Keratinocyte (primary cell): ENCODE data around the gene PGAP6. TPM values are rescaled to one million over a fixed set of nuclear protein-coding genes. Genes with fewer than 3 reads are reported as not detected.

Experiments used
- DNase-seq: peaks from one replicate; pipeline ENCODE4 v3.0.0-alpha.2; 2011; ENCODE audit warnings: low read depth, missing footprints, low spot score
- FAIRE-seq: peaks from 2 replicates; lab custom pipeline; 2011; peaks lifted over from hg19 to GRCh38; lab: Jason Lieb, UNC
- H2AFZ ChIP-seq: 2 replicates; pipeline ENCODE4 v1.6.0; 2012; ENCODE audit warnings: low read length, control low read depth, inconsistent platforms; ENCODE audit not compliant: control insufficient read depth
- H3K27ac ChIP-seq: 2 replicates; pipeline ENCODE4 v1.5.1; 2011; ENCODE audit warnings: low read length; ENCODE audit not compliant: control insufficient read depth, insufficient read depth
- H3K27me3 ChIP-seq: 3 replicates; pipeline ENCODE4 v1.6.0; 2011; ENCODE audit warnings: low read length; ENCODE audit not compliant: control insufficient read depth, insufficient read depth; ENCODE audit errors: extremely low read depth
- H3K36me3 ChIP-seq, 2 experiments: 2 replicates in 1 of 2; 3 replicates in 1 of 2; pipeline ENCODE4 v1.5.1; 2011; ENCODE audit warnings: low read length in 2 of 2, mild to moderate bottlenecking in 1 of 2; ENCODE audit not compliant: control insufficient read depth in 2 of 2, insufficient read depth in 2 of 2; ENCODE audit errors: extremely low read depth in 1 of 2
- H3K4me1 ChIP-seq: 3 replicates; pipeline ENCODE4 v1.5.1; 2011; ENCODE audit warnings: low read length; ENCODE audit not compliant: control insufficient read depth, insufficient read depth; ENCODE audit errors: extremely low read depth
- H3K4me2 ChIP-seq: 3 replicates; pipeline ENCODE4 v1.6.0; 2011; ENCODE audit warnings: low read depth, low read length; ENCODE audit not compliant: control insufficient read depth, insufficient read depth; ENCODE audit errors: extremely low read depth
- H3K4me3 ChIP-seq, 3 experiments: fragments of 200-600 bp in 1 of 3; sonication (generic) in 1 of 3; 2 replicates in 2 of 3; 3 replicates in 1 of 3; pipeline ENCODE4 v1.5.1; 2011 to 2016; ENCODE audit warnings: low read length in 3 of 3, mild to moderate bottlenecking in 3 of 3, control low read depth in 2 of 3, inconsistent platforms in 1 of 3, low read depth in 1 of 3, mixed read lengths in 1 of 3, mixed run types in 1 of 3, moderate library complexity in 1 of 3; ENCODE audit not compliant: control insufficient read depth in 2 of 3, insufficient read depth in 2 of 3; ENCODE audit errors: extremely low read depth in 1 of 3
- H3K79me2 ChIP-seq: 2 replicates; pipeline ENCODE4 v1.6.0; 2012; ENCODE audit warnings: low read length; ENCODE audit not compliant: control insufficient read depth, insufficient read depth
- H3K9ac ChIP-seq: 3 replicates; pipeline ENCODE4 v1.6.0; 2011; ENCODE audit warnings: low read length; ENCODE audit not compliant: control insufficient read depth, insufficient read depth; ENCODE audit errors: extremely low read depth
- H3K9me1 ChIP-seq: 3 replicates; pipeline ENCODE4 v1.6.0; 2011; ENCODE audit warnings: low read length; ENCODE audit not compliant: control insufficient read depth, insufficient read depth; ENCODE audit errors: extremely low read depth
- H3K9me3 ChIP-seq: 2 replicates; pipeline ENCODE4 v1.5.1; 2012; ENCODE audit warnings: low read depth, low read length; ENCODE audit not compliant: control insufficient read depth
- H4K20me1 ChIP-seq: 3 replicates; pipeline ENCODE4 v1.6.0; 2011; ENCODE audit warnings: low read length; ENCODE audit not compliant: control insufficient read depth, insufficient read depth; ENCODE audit errors: extremely low read depth
- EZH2 ChIP-seq: IDR thresholded peaks from one replicate; pipeline ENCODE4 v1.6.1; 2012; ENCODE audit warnings: inconsistent platforms, mild to moderate bottlenecking, low read length, moderate library complexity
- dilution Hi-C: fragments of 300-500 bp; cut with MboI; formaldehyde crosslinking; loops from one replicate; pipeline ENCODE4 v1.7.0; 2020; ENCODE audit warnings: low sequenced_read_pairs; ENCODE audit not compliant: extremely low pct_ligation_motif_present
- polyA plus RNA-seq, 5 experiments: library from polyadenylated mRNA; depleted of rRNA in 3 of 5; stranded (reverse) in 3 of 5; stranded (forward) in 1 of 5; unstranded in 1 of 5; fragments of >200 nt; gene quantifications; 1 replicate in 1 of 5; 2 replicates in 3 of 5; 3 replicates in 1 of 5; pipeline versions ENCODE4 v1.2.1 to v1.2.3, GENCODE V29; 2011 to 2012; ENCODE audit warnings: missing spikeins in 2 of 5, low read depth in 1 of 5, low replicate concordance in 1 of 5
- TF ChIP-seq, protein P1 (sequence below), 3 experiments: IDR thresholded peaks in 1 of 3; conservative IDR thresholded peaks in 1 of 3; optimal IDR thresholded peaks in 1 of 3; 2 replicates in 2 of 3; 3 replicates in 1 of 3; pipeline versions ENCODE3 to v1.5.1; 2011; ENCODE audit warnings: low read length in 3 of 3, mild to moderate bottlenecking in 3 of 3, moderate library complexity in 2 of 3, control low read depth in 1 of 3, inconsistent platforms in 1 of 3; ENCODE audit not compliant: insufficient read depth in 2 of 3; ENCODE audit errors: extremely low read depth in 1 of 3

PGAP6 gene
- polyA plus RNA-seq, 1 donor (not counting 4 experiments of a cell fraction or from before 2014, with no cell fraction given) = 25.5 TPM

DNA sequence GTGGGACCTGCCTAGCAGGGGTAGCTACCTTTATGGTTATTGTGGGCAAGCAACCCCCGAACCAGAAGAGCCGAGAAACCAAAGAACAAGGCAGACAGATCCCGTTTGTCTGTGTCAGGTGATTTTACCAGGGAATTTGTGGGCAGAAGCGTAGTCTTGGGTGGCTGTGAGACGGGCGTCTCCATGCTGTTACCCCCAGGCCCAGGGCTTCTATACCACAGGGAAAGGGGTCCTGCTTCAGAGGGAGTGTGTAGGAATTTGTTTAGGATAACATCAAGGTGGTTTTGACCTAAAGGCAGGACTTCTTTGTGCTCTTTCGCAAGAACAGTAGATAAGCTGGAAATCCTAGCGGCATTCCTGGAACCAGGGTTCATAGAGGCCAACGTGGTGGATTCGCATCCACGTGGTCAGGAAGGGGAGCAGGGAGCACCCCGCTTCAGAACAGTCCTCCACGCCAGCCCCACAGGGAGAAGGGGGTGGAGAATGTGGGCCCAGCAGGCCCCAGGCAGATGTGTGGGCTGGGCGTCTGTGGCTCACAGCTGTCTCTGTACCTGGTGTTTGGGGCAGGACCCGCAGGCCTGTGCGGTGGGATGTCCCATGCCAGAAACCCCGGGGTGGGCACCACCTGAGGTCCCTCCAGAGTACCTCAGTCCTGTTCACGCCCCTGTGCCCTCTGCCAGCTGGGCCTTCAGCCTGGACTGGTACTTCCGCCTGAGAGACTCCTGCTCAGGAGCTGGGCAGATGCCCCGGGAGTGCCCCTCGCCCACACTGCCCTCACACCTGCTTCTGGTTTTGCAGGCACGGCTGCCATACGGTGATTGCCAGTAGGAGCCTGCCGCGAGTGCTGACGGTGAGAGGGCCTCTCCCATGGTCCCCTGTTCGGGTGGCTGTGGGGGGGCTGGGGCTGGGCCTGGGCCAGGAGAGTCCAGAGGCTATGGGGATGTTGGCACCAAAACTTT is 24.0 kb upstream of the PGAP6 start:
- TF ChIP-seq EZH2 = no peak
- TF ChIP-seq, protein P1, sequence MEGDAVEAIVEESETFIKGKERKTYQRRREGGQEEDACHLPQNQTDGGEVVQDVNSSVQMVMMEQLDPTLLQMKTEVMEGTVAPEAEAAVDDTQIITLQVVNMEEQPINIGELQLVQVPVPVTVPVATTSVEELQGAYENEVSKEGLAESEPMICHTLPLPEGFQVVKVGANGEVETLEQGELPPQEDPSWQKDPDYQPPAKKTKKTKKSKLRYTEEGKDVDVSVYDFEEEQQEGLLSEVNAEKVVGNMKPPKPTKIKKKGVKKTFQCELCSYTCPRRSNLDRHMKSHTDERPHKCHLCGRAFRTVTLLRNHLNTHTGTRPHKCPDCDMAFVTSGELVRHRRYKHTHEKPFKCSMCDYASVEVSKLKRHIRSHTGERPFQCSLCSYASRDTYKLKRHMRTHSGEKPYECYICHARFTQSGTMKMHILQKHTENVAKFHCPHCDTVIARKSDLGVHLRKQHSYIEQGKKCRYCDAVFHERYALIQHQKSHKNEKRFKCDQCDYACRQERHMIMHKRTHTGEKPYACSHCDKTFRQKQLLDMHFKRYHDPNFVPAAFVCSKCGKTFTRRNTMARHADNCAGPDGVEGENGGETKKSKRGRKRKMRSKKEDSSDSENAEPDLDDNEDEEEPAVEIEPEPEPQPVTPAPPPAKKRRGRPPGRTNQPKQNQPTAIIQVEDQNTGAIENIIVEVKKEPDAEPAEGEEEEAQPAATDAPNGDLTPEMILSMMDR (optimal IDR thresholded peaks at IDR 0.05 in 1 of 3, IDR thresholded peaks at IDR 0.05 in 1 of 3, conservative IDR thresholded peaks at IDR 0.05 in 1 of 3; ENCODE audit: extremely low read depth in 1 of 3, insufficient read depth in 2 of 3, low read length in 3 of 3) = no peak
- H4K20me1 ChIP-seq = no peaks in the 10 kb centered on the region
- no peaks in the 10 kb centered on the region for H3K79me2 ChIP-seq
- no peak for FAIRE-seq
- no peak overlapping the region for H3K4me3 ChIP-seq
- H3K27me3 ChIP-seq = no peaks in the 10 kb centered on the region
- no peak overlapping the region for H3K27ac ChIP-seq
- no peak overlapping the region for H3K9ac ChIP-seq
- H3K36me3 ChIP-seq = peaks cover under 1 to 5% of the 10 kb centered on the region in 2 experiments
- dilution Hi-C loops = no loop called here
- no peaks in the 10 kb centered on the region for H3K9me3 ChIP-seq
- H3K4me2 ChIP-seq = no peak overlapping the region
- no peaks in the 10 kb centered on the region for H3K4me1 ChIP-seq
- DNase-seq = no peak
- no peaks in the 10 kb centered on the region for H3K9me1 ChIP-seq
- no peak overlapping the region for H2AFZ ChIP-seq

DNA sequence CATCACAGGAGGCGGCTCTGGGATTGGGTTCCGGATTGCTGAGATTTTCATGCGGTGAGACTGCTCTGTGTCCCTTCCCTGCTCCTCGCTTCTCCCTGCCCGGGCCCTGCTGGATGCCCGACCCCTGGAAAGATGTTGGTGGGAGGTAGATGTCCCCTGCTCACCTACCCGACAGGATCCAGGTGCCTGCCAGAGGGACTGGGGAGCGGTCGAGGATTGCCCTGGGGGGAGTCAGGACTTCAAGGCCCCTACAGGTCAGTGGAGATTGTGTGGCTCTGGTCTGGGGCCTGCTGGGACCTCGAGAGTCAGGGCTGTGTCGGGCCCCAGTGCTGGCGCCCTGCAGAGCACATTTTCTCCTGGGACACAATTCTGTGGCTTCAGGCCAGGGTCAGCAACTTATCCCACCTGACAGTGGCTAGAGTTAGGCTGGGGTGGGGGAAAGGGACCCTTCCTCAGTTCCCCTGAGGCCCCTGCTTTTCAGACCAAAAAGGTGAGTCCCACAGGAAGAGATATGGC is 23.3 kb upstream of the PGAP6 start:
- TF ChIP-seq, protein P1 (optimal IDR thresholded peaks at IDR 0.05 in 1 of 3, IDR thresholded peaks at IDR 0.05 in 1 of 3, conservative IDR thresholded peaks at IDR 0.05 in 1 of 3; ENCODE audit: extremely low read depth in 1 of 3, insufficient read depth in 2 of 3, low read length in 3 of 3) = no peak
- TF ChIP-seq EZH2 = no peak
- Histone ChIP-seq H3K4me2 (no peak overlapping the region), H4K20me1 (no peaks in the 10 kb centered on the region), H2AFZ (no peak overlapping the region), H3K9ac (no peak overlapping the region), H3K36me3 (peaks cover 0 to 4% of the 10 kb centered on the region in 2 experiments), H3K27ac (no peak overlapping the region), H3K4me3 (no peak overlapping the region), H3K4me1 (peaks cover 7% of the 10 kb centered on the region), H3K79me2 (no peaks in the 10 kb centered on the region), H3K27me3 (no peaks in the 10 kb centered on the region), H3K9me3 (no peaks in the 10 kb centered on the region), H3K9me1 (no peaks in the 10 kb centered on the region)
- no peak for FAIRE-seq
- dilution Hi-C loops = no loop called here
- DNase-seq = no peak
